SK-N-SH (cell line): ENCODE results near the gene NKD1.

Experiments
- CTCF ChIP-seq: fragments of 200-600 bp; sonication (generic); IDR thresholded peaks from 2 replicates; pipeline ENCODE4 v1.6.1; 2017; ENCODE audit warnings: antibody characterized with exemption, mild to moderate bottlenecking, moderate library complexity
- EZH2phosphoT487 ChIP-seq: fragments of 200-600 bp; sonication (generic); IDR thresholded peaks from 2 replicates; pipeline ENCODE4 v1.6.1; 2017; ENCODE audit warnings: low read depth, mixed run types, mild to moderate bottlenecking, antibody characterized with exemption, moderate library complexity, borderline replicate concordance
- GABPA ChIP-seq: IDR thresholded peaks from 2 replicates; pipeline ENCODE4 v1.4.0; 2012; ENCODE audit warnings: low read depth, mild to moderate bottlenecking
- POLR2AphosphoS5 ChIP-seq: IDR thresholded peaks from 2 replicates; pipeline ENCODE4 v1.6.1; 2012; ENCODE audit warnings: low read depth, low read length
- USF2 ChIP-seq: fragments of 150-350 bp; IDR thresholded peaks from 2 replicates; pipeline ENCODE4 v1.6.1; 2017; ENCODE audit warnings: antibody characterized with exemption, low read length, low read depth, borderline replicate concordance
- YY1 ChIP-seq: IDR thresholded peaks from 2 replicates; pipeline ENCODE4 v1.4.0; 2012; ENCODE audit warnings: low read depth, mild to moderate bottlenecking

DNA sequence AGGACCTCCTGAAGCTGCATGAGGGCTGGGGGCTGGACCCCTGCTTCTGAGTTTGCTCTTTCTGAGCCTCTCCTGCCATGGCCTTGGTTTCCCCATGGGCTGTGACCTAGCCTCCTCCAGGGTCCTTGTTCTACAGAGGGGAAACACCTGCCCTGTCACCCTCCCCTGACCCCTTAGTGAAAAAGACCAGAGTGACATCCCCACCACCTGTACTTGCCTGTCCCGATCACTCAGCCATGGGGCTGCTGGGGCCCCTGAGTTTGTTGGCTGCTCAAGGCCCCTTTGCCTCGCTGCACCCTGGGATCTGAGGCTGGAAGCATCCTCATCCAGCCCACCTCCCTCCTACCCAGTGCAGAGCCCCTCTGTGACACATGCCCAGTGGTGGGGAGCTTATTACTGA, 146.0 kb downstream of the NKD1 start:
- no peak for TF ChIP-seq USF2
- no peak for TF ChIP-seq POLR2AphosphoS5
- no peak for TF ChIP-seq CTCF
- no peak for TF ChIP-seq YY1
- no peak for TF ChIP-seq GABPA
- TF ChIP-seq EZH2phosphoT487, result no peak
